Chondrocyte (in vitro differentiated cells): Measurements from ENCODE around the gene ARHGEF6. TPM values are rescaled to one million over a fixed set of nuclear protein-coding genes. Genes with fewer than 3 reads are reported as not detected.
"Not testable (repeated sequence)": the region's sequence is repeated elsewhere in the genome, so short reads cannot be mapped to it uniquely, and the experiment has no call there.

Experiments used
- DNase-seq: peaks from one replicate; pipeline ENCODE4 v3.0.0; 2021; ENCODE audit warnings: mixed read lengths, low spot score
- H3K27ac Mint-ChIP-seq: one replicate; pipeline ENCODE4 v1.8.0; 2021; ENCODE audit warnings: mild to moderate bottlenecking, moderate library complexity, mixed read lengths; ENCODE audit not compliant: unreplicated experiment
- H3K27me3 Mint-ChIP-seq: 2 replicates; pipeline ENCODE4 v1.8.0; 2021; ENCODE audit warnings: low read depth, mixed read lengths
- H3K36me3 Mint-ChIP-seq: 2 replicates; pipeline ENCODE4 v1.8.0; 2021; ENCODE audit warnings: low read depth, mixed read lengths
- H3K4me1 Mint-ChIP-seq: 2 replicates; pipeline ENCODE4 v1.8.0; 2021; ENCODE audit warnings: low read depth, mild to moderate bottlenecking, mixed read lengths
- H3K4me3 Mint-ChIP-seq: one replicate; pipeline ENCODE4 v1.8.0; 2021; ENCODE audit warnings: mild to moderate bottlenecking, moderate library complexity, mixed read lengths; ENCODE audit not compliant: unreplicated experiment
- H3K9me3 Mint-ChIP-seq: 2 replicates; pipeline ENCODE4 v1.8.0; 2021; ENCODE audit warnings: low read depth, mixed read lengths
- CTCF ChIP-seq: fragments of 200-600 bp; sonication (generic); IDR thresholded peaks from 2 replicates; pipeline ENCODE4 v1.5.0; 2021; ENCODE audit warnings: antibody characterized with exemption, mild to moderate bottlenecking, moderate library complexity
- total RNA-seq: library from RNA; stranded (reverse); gene quantifications from 3 replicates; pipeline ENCODE4 v1.2.1, GENCODE V29; 2021

The ARHGEF6 gene
- total RNA-seq, 1 donor from 2014 or later = 12.2 TPM

- Mint-ChIP-seq H3K27ac (no peak overlapping the region), H3K9me3 (peaks cover 17% of the 10 kb centered on the region), H3K36me3 (no peaks in the 10 kb centered on the region), H3K4me1 (no peaks in the 10 kb centered on the region), H3K4me3 (no peak overlapping the region), H3K27me3 (no peaks in the 10 kb centered on the region)
- TF ChIP-seq CTCF = no peak
- DNase-seq = no peak
Measured at GRCh38 chrX:136778916-136779315, 1.8 kb downstream of the ARHGEF6 start.

GRCh38 chrX:136778020-136778419 lies 2.7 kb downstream of the ARHGEF6 start:
- no peak overlapping the region for H3K27ac Mint-ChIP-seq
- H3K27me3 Mint-ChIP-seq = no peaks in the 10 kb centered on the region
- no peak for TF ChIP-seq CTCF
- no peaks in the 10 kb centered on the region for H3K4me1 Mint-ChIP-seq
- H3K9me3 Mint-ChIP-seq = peaks cover 15% of the 10 kb centered on the region
- H3K36me3 Mint-ChIP-seq = no peaks in the 10 kb centered on the region
- DNase-seq = no peak
- no peak overlapping the region for H3K4me3 Mint-ChIP-seq

GRCh38 chrX:136773648-136774047 lies 7.1 kb downstream of the ARHGEF6 start:
- peaks cover 15% of the 10 kb centered on the region for H3K9me3 Mint-ChIP-seq
- TF ChIP-seq CTCF = no peak

GRCh38 chrX:136771869-136772268 lies 8.9 kb downstream of the ARHGEF6 start:
- Mint-ChIP-seq H3K9me3 (peaks cover 17% of the 10 kb centered on the region), H3K4me1 (peaks cover 10% of the 10 kb centered on the region)
- DNase-seq, H3K36me3 Mint-ChIP-seq, H3K27ac Mint-ChIP-seq, H3K4me3 Mint-ChIP-seq, H3K27me3 Mint-ChIP-seq: not testable (repeated sequence)

More at GRCh38 chrX:136773648-136774047, 7.1 kb downstream of the ARHGEF6 start:
- Mint-ChIP-seq H3K4me1 (peaks cover 1% of the 10 kb centered on the region), H3K4me3 (no peak overlapping the region), H3K27ac (no peak overlapping the region), H3K36me3 (no peaks in the 10 kb centered on the region), H3K27me3 (no peaks in the 10 kb centered on the region)
- DNase-seq = no peak

- Mint-ChIP-seq H3K9me3 (peaks cover 14% of the 10 kb centered on the region), H3K4me1 (peaks cover 22% of the 10 kb centered on the region), H3K36me3 (no peaks in the 10 kb centered on the region), H3K27ac (peak overlapping the region; percentile 87), H3K4me3 (peak overlapping the region; percentile 71), H3K27me3 (no peaks in the 10 kb centered on the region)
- no peak for TF ChIP-seq CTCF
- no peak for DNase-seq
Measured at GRCh38 chrX:136768469-136769084, 12.2 kb downstream of the ARHGEF6 start.
